Cardiac fibroblast (primary cell): ENCODE measurements around the gene CCDC178.
A peak's percentile ranks its signal among the peaks of the same experiment; 100 is the strongest.
"Not testable (repeated sequence)": the region's sequence is repeated elsewhere in the genome, so short reads cannot be mapped to it uniquely, and the experiment has no call there.

ENCODE experiments used
- DNase-seq, 2 donors: peaks; one replicate each; pipeline versions ENCODE4 v3.0.0 to v3.0.0-alpha.2; 2010; ENCODE audit warnings: low read depth in 2 of 2
- H3K4me3 ChIP-seq, 2 donors: replicated peaks in 1 of 2; 1 replicate in 1 of 2; 2 replicates in 1 of 2; pipeline ENCODE4 v1.5.1; 2011; ENCODE audit warnings: low read depth in 2 of 2, low read length in 2 of 2, mild to moderate bottlenecking in 2 of 2, moderate library complexity in 1 of 2
- TF ChIP-seq, protein P1 (sequence below): IDR thresholded peaks from one replicate; pipeline ENCODE4 v1.5.1; 2011; ENCODE audit warnings: low read depth, mild to moderate bottlenecking, low read length, inconsistent platforms

Gene CCDC178

DNA sequence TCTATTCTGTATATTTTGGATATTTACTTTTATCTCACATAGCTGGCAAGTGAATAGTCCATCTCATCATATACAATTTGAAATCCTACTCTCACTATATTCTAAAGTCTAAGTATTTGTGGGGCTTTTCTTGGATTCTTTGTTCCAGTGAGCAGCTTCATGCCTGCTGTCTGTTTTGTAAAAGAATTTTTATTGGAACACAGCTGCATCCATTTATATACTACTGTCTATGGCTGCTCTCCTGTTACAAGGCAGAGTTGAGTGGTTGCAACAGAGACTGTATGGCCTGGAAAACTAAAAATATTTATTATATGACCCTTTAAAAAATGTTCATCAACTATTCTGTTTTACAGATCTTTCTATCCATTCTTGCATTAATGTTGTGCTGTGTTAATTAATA, 474.4 kb downstream of the CCDC178 start:
- no peak overlapping the region for H3K4me3 ChIP-seq
- DNase-seq, result no peak
- TF ChIP-seq, protein P1, sequence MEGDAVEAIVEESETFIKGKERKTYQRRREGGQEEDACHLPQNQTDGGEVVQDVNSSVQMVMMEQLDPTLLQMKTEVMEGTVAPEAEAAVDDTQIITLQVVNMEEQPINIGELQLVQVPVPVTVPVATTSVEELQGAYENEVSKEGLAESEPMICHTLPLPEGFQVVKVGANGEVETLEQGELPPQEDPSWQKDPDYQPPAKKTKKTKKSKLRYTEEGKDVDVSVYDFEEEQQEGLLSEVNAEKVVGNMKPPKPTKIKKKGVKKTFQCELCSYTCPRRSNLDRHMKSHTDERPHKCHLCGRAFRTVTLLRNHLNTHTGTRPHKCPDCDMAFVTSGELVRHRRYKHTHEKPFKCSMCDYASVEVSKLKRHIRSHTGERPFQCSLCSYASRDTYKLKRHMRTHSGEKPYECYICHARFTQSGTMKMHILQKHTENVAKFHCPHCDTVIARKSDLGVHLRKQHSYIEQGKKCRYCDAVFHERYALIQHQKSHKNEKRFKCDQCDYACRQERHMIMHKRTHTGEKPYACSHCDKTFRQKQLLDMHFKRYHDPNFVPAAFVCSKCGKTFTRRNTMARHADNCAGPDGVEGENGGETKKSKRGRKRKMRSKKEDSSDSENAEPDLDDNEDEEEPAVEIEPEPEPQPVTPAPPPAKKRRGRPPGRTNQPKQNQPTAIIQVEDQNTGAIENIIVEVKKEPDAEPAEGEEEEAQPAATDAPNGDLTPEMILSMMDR, result no peak

DNA sequence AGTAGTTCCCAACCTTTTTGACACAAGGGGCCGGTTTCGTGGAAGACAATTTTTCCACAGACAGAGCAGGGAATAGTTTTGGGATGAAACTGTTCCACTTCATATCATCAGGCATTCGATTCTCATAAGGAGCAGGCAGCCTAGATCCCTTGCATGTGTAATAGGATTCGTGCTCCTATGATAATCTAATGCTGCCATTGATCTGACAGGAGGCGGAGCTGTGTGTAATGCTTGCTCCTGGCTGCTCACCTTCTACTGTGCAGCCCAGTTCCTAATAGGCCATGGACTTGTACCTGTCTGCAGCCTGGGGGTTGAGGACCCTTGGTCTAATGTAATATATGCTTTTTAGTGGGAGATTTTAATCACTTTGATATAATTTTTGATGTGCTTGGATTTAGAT, 479.0 kb downstream of the CCDC178 start:
- DNase-seq, result no peak
- H3K4me3 ChIP-seq, result no peak overlapping the region
- TF ChIP-seq, protein P1, result no peak

DNA sequence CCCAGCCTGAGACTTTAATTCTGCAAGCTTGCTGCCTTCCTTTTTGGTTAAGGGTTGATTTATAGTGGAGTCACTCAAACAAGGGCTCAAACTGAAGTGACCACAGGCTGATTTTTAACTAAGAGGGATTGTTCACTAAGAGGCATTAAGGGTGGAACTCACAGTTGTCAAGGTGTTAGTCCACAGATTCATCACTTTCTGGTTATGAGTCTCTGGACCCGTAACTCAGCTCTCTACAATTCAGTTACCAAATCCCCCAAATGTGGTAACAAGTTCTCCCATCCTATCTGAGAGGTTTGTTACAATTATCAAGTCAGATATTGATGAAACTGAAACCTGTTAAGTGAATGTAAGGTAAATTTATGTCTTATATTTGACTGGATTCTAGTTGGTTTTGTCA, 481.8 kb downstream of the CCDC178 start:
- DNase-seq, result no peak
- H3K4me3 ChIP-seq, result no peak overlapping the region
- TF ChIP-seq, protein P1, result no peak

DNA sequence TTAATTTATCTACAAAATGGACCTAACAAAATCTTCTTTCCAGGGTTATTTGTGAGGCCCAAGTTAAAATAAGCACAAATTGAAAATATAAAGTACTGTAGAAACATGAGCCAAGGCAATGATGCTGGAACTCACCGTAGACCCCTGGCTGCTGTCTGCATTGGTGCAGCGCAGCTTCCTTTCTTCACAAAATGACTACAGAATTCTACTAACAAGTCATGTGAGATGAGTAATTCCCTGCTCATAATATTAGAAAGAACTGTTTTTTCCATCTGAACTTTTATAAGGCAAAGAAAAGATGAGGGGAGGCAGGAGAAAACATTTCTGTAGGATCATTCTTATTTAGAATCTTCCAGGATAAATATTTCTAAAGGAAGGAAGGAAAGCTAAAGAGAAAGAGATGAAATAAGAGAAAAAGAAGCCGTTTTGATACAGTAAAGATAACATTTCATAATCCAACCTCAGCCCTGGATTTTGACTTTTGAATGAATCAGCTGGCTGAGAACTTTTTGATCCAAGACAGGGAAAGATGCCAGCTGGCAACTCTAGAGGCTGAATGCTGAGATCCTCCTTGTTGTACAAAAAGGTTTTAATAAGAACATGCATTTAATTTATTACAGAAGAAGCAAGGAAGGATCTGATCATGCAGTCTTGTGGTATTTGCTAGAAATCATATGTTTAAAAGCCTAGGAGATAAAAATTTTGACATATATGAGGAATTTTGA, 483.8 kb downstream of the CCDC178 start:
- TF ChIP-seq, protein P1, result peak; percentile 63
- peak; percentile 62 to 75 for DNase-seq
- H3K4me3 ChIP-seq, result no peak overlapping the region

DNA sequence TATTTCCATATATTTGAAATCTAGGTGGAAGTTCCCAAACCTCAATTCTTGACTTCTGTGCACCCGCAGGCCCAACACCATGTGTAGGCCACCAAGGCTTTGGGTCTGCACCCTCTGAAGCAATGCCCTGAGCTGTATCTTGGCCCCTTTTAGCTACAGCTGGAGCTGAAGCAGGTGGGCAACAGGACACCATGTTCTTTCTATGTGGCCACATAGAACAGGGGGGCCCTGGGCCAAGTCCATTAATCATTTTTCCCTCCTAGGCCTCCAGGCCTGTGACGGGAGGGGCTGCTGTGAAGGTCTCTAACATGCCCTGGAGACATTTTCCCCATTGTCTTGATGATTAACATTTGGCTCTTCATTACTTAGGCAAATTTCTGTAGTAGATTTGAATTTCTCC, 488.2 kb downstream of the CCDC178 start:
- DNase-seq, H3K4me3 ChIP-seq: not testable (repeated sequence)

DNA sequence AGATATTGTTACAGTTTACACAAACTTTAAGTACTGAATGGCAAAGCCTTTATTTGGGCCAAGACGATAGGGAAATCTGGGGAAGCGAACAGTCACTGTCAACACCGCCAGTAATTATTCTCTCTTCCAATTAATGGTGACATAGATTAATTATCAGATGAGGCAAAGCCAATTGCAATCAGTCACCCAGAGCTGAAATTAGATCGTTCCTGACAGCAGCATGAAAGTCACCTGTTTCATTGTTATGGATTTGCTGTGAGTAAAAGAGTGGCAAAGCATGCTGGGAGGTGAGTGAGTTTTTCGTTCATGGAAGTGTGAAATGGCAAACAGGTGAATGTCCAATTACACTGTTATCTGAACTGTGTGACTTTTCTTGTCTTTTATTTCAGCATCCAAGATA, 502.9 kb downstream of the CCDC178 start:
- no peak overlapping the region for H3K4me3 ChIP-seq
- TF ChIP-seq, protein P1, result no peak
- DNase-seq, result no peak

DNA sequence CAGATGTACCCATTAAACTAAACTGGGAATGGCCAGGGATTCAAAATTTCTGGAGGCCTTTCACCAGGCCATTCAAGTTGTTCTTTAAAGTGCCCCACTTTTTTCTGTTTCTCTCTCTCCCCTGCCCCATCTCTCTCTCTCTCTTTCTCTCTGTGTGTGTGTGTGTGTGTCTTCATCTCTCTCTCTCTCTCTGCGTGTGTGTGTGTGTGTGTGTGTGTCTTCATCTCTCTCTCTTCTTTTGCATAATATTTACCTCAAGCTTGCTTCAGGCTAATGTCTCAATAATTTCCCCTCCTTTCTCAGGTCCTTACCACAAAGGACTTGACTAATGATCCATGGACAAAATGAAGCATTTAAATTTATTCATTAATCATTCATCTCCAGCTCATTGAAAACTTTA, 503.5 kb downstream of the CCDC178 start:
- no peak overlapping the region for H3K4me3 ChIP-seq
- TF ChIP-seq, protein P1, result no peak
- no peak for DNase-seq
